T47D (cell line): ENCODE results near the gene XYLT2.
A peak's percentile ranks its signal among the peaks of the same experiment; 100 is the strongest.

Source experiments
- DNase-seq, 2 experiments: peaks; one replicate each; pipeline versions ENCODE4 v3.0.0 to v3.0.0-alpha.2; 2011 to 2012; ENCODE audit warnings: low read depth in 1 of 2, low spot score in 1 of 2
- JUND ChIP-seq: IDR thresholded peaks from 2 replicates; pipeline ENCODE4 v1.6.1; 2012; ENCODE audit warnings: low read depth
- in situ Hi-C: cut with HindIII; loops from 2 replicates; pipeline ENCODE4 v1.10.0; 2016; ENCODE audit warnings: low sequenced_read_pairs, low pct_unique_long_range_greater_than_20kb

XYLT2 gene

GRCh38 chr17:50365165-50365564 lies 19.2 kb downstream of the XYLT2 start:
- DNase-seq, result no peak
- in situ Hi-C loops, result no loop called here
- no peak for TF ChIP-seq JUND

GRCh38 chr17:50365649-50366393 lies 19.9 kb downstream of the XYLT2 start:
- DNase-seq, result no peak
- TF ChIP-seq JUND, result no peak
- in situ Hi-C loops, result no loop called here

- DNase-seq, result no peak
- in situ Hi-C loops, result no loop called here
- no peak for TF ChIP-seq JUND
Measured at GRCh38 chr17:50367401-50367800, 21.5 kb downstream of the XYLT2 start.

- in situ Hi-C loops, result no loop called here
- TF ChIP-seq JUND, result no peak
- DNase-seq, result no peak
Measured at GRCh38 chr17:50370052-50370451, 24.1 kb downstream of the XYLT2 start.

- in situ Hi-C loops, result no loop called here
Measured at GRCh38 chr17:50371526-50371925, 25.6 kb downstream of the XYLT2 start.

GRCh38 chr17:50372222-50372757 lies 26.4 kb downstream of the XYLT2 start:
- TF ChIP-seq JUND, result no peak
- no peak for DNase-seq
- in situ Hi-C loops, result no loop called here

More at GRCh38 chr17:50371526-50371925, 25.6 kb downstream of the XYLT2 start:
- no peak for DNase-seq
- TF ChIP-seq JUND, result no peak

GRCh38 chr17:50372758-50373556 lies 27.0 kb downstream of the XYLT2 start, which contains the start of the genes EME1 and MRPL27:
Gene EME1 (plus strand): TSS chr17:50373229. CDS start chr17:50375209, 1,980 bp downstream.
Gene MRPL27 (minus strand): TSS chr17:50373184. CDS start chr17:50373170, 14 bp downstream.
- no peak for TF ChIP-seq JUND
- peak; percentile 92 to 96 for DNase-seq
- in situ Hi-C loops, result no loop called here

- no peak for DNase-seq
- no peak for TF ChIP-seq JUND
- in situ Hi-C loops, result no loop called here
Measured at GRCh38 chr17:50373705-50374104, 27.8 kb downstream of the XYLT2 start.

GRCh38 chr17:50375858-50376538 lies 30.1 kb downstream of the XYLT2 start:
- in situ Hi-C loops, result no loop called here
- no peak for TF ChIP-seq JUND
- no peak for DNase-seq

GRCh38 chr17:50379351-50380132 lies 33.6 kb downstream of the XYLT2 start:
- TF ChIP-seq JUND, result no peak
- no peak for DNase-seq
- in situ Hi-C loops, result no loop called here

GRCh38 chr17:50380369-50381259 lies 34.7 kb downstream of the XYLT2 start:
- in situ Hi-C loops, result no loop called here
- peak in 1 of 2 experiments; percentile 54 for DNase-seq
- no peak for TF ChIP-seq JUND
